ENCODE data around the gene CCND2. TPM values are rescaled to one million over a fixed set of nuclear protein-coding genes. Genes with fewer than 3 reads are reported as not detected.

Gene CCND2
- total RNA-seq, 1 donor from 2014 or later, result 88.1 TPM

DNA sequence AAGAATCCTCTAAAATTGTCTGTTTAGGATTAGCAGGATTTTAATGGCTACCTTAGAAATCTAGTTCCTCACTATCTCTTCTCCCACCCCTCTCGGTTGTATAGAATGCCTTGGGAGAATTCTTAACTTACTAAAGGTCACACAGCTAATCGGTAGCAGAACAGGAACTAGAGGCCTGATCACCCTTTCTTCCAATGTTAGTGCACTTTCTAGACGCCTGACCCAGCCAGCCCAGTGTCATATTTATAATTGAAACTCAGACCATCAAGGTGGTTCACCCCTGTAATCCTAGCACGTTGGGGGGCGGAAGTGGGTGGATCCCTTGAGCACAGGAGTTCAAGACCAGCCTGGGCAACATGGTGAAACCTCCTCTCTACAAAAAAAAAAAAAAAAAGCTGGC, 49.2 kb downstream of the CCND2 start:
- Mint-ChIP-seq H3K36me3 (ENCODE audit: low read depth, unreplicated experiment) (peaks cover 3% of the 10 kb centered on the region), H3K9me3 (ENCODE audit: unreplicated experiment) (no peaks in the 10 kb centered on the region), H3K27ac (ENCODE audit: unreplicated experiment) (no peak overlapping the region), H3K27me3 (ENCODE audit: unreplicated experiment) (peaks cover 8% of the 10 kb centered on the region), H3K4me3 (ENCODE audit: unreplicated experiment) (peak overlapping the region; percentile 99), H3K4me1 (ENCODE audit: unreplicated experiment) (peaks cover 24% of the 10 kb centered on the region)
- DNase-seq (ENCODE audit: low spot score), result no peak
- TF ChIP-seq, protein P1, sequence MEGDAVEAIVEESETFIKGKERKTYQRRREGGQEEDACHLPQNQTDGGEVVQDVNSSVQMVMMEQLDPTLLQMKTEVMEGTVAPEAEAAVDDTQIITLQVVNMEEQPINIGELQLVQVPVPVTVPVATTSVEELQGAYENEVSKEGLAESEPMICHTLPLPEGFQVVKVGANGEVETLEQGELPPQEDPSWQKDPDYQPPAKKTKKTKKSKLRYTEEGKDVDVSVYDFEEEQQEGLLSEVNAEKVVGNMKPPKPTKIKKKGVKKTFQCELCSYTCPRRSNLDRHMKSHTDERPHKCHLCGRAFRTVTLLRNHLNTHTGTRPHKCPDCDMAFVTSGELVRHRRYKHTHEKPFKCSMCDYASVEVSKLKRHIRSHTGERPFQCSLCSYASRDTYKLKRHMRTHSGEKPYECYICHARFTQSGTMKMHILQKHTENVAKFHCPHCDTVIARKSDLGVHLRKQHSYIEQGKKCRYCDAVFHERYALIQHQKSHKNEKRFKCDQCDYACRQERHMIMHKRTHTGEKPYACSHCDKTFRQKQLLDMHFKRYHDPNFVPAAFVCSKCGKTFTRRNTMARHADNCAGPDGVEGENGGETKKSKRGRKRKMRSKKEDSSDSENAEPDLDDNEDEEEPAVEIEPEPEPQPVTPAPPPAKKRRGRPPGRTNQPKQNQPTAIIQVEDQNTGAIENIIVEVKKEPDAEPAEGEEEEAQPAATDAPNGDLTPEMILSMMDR (IDR thresholded peaks at IDR 0.05; ENCODE audit: unreplicated experiment), result no peak

Other genes starting within 250 kb of the CCND2 start
- gene TIGAR, start 47.5 kb downstream of the CCND2 start, total RNA-seq (ENCODE audit: unreplicated experiment), result 21.9 TPM
- not detected for gene FGF23, start 106.0 kb downstream of the CCND2 start, total RNA-seq (ENCODE audit: unreplicated experiment)
- not detected for gene FGF6, start 172.1 kb downstream of the CCND2 start, total RNA-seq (ENCODE audit: unreplicated experiment)

All from endothelial cell (in vitro differentiated cells).